H1 (cell line): ENCODE data around the gene DYNC1LI1. TPM values are rescaled to one million over a fixed set of nuclear protein-coding genes. Genes with fewer than 3 reads are reported as not detected.

ENCODE experiments used
- BCL11A ChIP-seq, 2 experiments: IDR thresholded peaks; one replicate each; pipeline ENCODE4 v1.6.1; 2011; ENCODE audit warnings: low read depth in 2 of 2, low read length in 2 of 2, mild to moderate bottlenecking in 2 of 2
- CHD7 ChIP-seq: fragments of 300-600 bp; sonication (generic); IDR thresholded peaks from 2 replicates; pipeline ENCODE4 v1.7.1; 2012; ENCODE audit warnings: low read length, moderate library complexity, mild to moderate bottlenecking, inconsistent platforms; ENCODE audit not compliant: insufficient replicate concordance
- CTCF ChIP-seq, 3 experiments: IDR thresholded peaks; 1 replicate in 2 of 3; 2 replicates in 1 of 3; pipeline versions ENCODE4 v1.5.1 to v1.6.1; 2011; ENCODE audit warnings: low read length in 3 of 3, mild to moderate bottlenecking in 3 of 3, inconsistent platforms in 2 of 3, low read depth in 1 of 3, moderate library complexity in 1 of 3; ENCODE audit not compliant: insufficient read depth in 1 of 3; ENCODE audit errors: control extremely low read depth in 1 of 3
- EZH2 ChIP-seq: fragments of 200-600 bp; sonication (generic); IDR thresholded peaks from 2 replicates; pipeline ENCODE4 v1.7.1; 2012; ENCODE audit warnings: low read depth, mild to moderate bottlenecking, moderate library complexity, low read length, inconsistent platforms; ENCODE audit not compliant: severe bottlenecking
- KDM1A ChIP-seq: fragments of 200-600, 300-600 bp; sonication (generic); IDR thresholded peaks from 2 replicates; pipeline ENCODE4 v1.7.1; 2016; ENCODE audit warnings: mild to moderate bottlenecking, low read length, borderline replicate concordance
- NANOG ChIP-seq: IDR thresholded peaks from 2 replicates; pipeline ENCODE4 v1.6.1; 2011; ENCODE audit warnings: low read length, low read depth, mild to moderate bottlenecking, inconsistent platforms; ENCODE audit not compliant: insufficient read depth, poor library complexity, severe bottlenecking
- RFX5 ChIP-seq: IDR thresholded peaks from 2 replicates; pipeline ENCODE4 v1.6.1; 2011; ENCODE audit warnings: low read depth, low read length, improper control_type of control experiment, borderline replicate concordance
- TAF1 ChIP-seq: IDR thresholded peaks from 2 replicates; pipeline ENCODE4 v1.6.1; 2011; ENCODE audit warnings: mild to moderate bottlenecking, low read depth, low read length
- YY1 ChIP-seq: IDR thresholded peaks from 2 replicates; pipeline ENCODE4 v1.6.1; 2011; ENCODE audit warnings: low read depth, mild to moderate bottlenecking, low read length
- polyA plus RNA-seq, 7 experiments: library from polyadenylated mRNA; depleted of rRNA in 3 of 7; stranded (reverse) in 5 of 7; unstranded in 2 of 7; fragments of >200 nt in 5 of 7; fragments of 200-250 nt in 2 of 7; gene quantifications; 1 replicate in 5 of 7; 2 replicates in 1 of 7; 4 replicates in 1 of 7; pipeline versions ENCODE4 v1.2.1 to v1.2.3, GENCODE V29; 2011 to 2013; ENCODE audit warnings: missing spikeins in 2 of 7, mixed read lengths in 2 of 7
- total RNA-seq: library from RNA; stranded (reverse); fragmentation: NEBNext Ultra II Directional; extraction: Animal tissue kit (Norgen Biotek cat#: 25700); gene quantifications from 2 replicates; pipeline ENCODE4 v1.2.1, GENCODE V29; 2021

Gene DYNC1LI1
- total and polyA plus RNA-seq, 2 of the 8 experiments (the other 6 are each of a cell fraction or from before 2014, with no cell fraction given), result 13.6 to 45.1 TPM

- TF ChIP-seq CHD7 (no peak), RFX5 (no peak), YY1 (no peak), EZH2 (no peak), KDM1A (no peak), NANOG (no peak), BCL11A (IDR thresholded peaks at IDR 0.05; ENCODE audit: low read depth in 2 of 2, low read length in 2 of 2) (no peak), TAF1 (no peak), CTCF (IDR thresholded peaks at IDR 0.05; ENCODE audit: control extremely low read depth in 1 of 3, insufficient read depth in 1 of 3, low read depth in 1 of 3, low read length in 3 of 3) (no peak)
Measured at GRCh38 chr3:32606960-32607359, 36.3 kb upstream of the DYNC1LI1 start (continued).
